Sigmoid colon (tissue), 7 donors: ENCODE results near the gene KCNJ6. TPM values are rescaled to one million over a fixed set of nuclear protein-coding genes. Genes with fewer than 3 reads are reported as not detected.

Experiments
- DNase-seq: peaks from one replicate; pipeline ENCODE4 v3.0.0-alpha.2; 2019
- H3K27ac ChIP-seq, 4 donors: fragments of 200-600 bp; sonication (generic); one replicate each; pipeline ENCODE4 v1.5.1; 2016 to 2019; ENCODE audit warnings: mild to moderate bottlenecking in 1 of 4
- H3K27me3 ChIP-seq, 3 donors: fragments of 200-600 bp; sonication (generic); one replicate each; pipeline ENCODE4 v1.5.1; 2019; ENCODE audit warnings: mild to moderate bottlenecking in 1 of 3
- H3K36me3 ChIP-seq, 4 donors: fragments of 200-600 bp; sonication (generic); one replicate each; pipeline ENCODE4 v1.5.1; 2016 to 2019
- H3K4me1 ChIP-seq, 4 donors: fragments of 200-600 bp; sonication (generic); one replicate each; pipeline ENCODE4 v1.5.1; 2017 to 2019
- H3K4me3 ChIP-seq, 4 donors: fragments of 200-600 bp; sonication (generic); one replicate each; pipeline ENCODE4 v1.5.1; 2017 to 2019; ENCODE audit warnings: mild to moderate bottlenecking in 2 of 4, moderate library complexity in 1 of 4
- H3K9me3 ChIP-seq, 4 donors: fragments of 200-600 bp in 3 of 4; sonication (generic) in 3 of 4; one replicate each; pipeline versions ENCODE4 v1.5.1 to v1.6.1; 2013 to 2019
- CTCF ChIP-seq, 4 experiments: fragments of 450-650 bp in 3 of 4; fragments of 200-600 bp in 1 of 4; IDR thresholded peaks; one replicate each; pipeline ENCODE4 v1.5.1; 2016 to 2019; ENCODE audit warnings: antibody characterized with exemption in 4 of 4, mild to moderate bottlenecking in 3 of 4, moderate library complexity in 2 of 4
- EP300 ChIP-seq, 4 donors: sonication (generic); formaldehyde crosslinking; IDR thresholded peaks; one replicate each; pipeline ENCODE4 v1.6.1; 2017; ENCODE audit warnings: antibody characterized with exemption in 4 of 4
- POLR2A ChIP-seq, 2 donors: fragments of 450-650 bp; IDR thresholded peaks; one replicate each; pipeline ENCODE4 v1.6.1; 2016; ENCODE audit warnings: antibody characterized with exemption in 2 of 2, mild to moderate bottlenecking in 2 of 2, moderate library complexity in 2 of 2
- POLR2AphosphoS5 ChIP-seq, 4 donors: sonication (generic); formaldehyde crosslinking; IDR thresholded peaks; one replicate each; pipeline ENCODE4 v1.6.1; 2017; ENCODE audit warnings: antibody characterized with exemption in 4 of 4
- WGBS, 2 donors: extraction: QIAGEN DNeasy Blood & Tissue Kit; methylation state at CpG; one replicate each; pipeline ENCODE4 v1.1.7; 2013; 5-methylcytosine and 5-hydroxymethylcytosine counted together
- intact Hi-C: fragments of 100-400 bp; cut with DNase I; formaldehyde crosslinking; loops from one replicate; pipeline ENCODE4 v1.15.1; 2023
- polyA plus RNA-seq, 3 donors: library from polyadenylated mRNA; stranded (reverse); fragments of 200-250 nt; gene quantifications; one replicate each; pipeline ENCODE4 v1.2.3, GENCODE V29; 2013
- total RNA-seq, 4 donors: library from RNA; depleted of rRNA; stranded (reverse); fragments of >200 nt; gene quantifications; one replicate each; pipeline ENCODE4 v1.1.0, GENCODE V29; 2016
- donor health status: healthy with polysubstance abuse.
- donor health status: Bipolar disorder and iron deficiency.
- donor health status: healthy.

Gene KCNJ6
- total and polyA plus RNA-seq, 7 donors: under 0.01 to 0.04 (median under 0.01) TPM; not detected in 2

DNA sequence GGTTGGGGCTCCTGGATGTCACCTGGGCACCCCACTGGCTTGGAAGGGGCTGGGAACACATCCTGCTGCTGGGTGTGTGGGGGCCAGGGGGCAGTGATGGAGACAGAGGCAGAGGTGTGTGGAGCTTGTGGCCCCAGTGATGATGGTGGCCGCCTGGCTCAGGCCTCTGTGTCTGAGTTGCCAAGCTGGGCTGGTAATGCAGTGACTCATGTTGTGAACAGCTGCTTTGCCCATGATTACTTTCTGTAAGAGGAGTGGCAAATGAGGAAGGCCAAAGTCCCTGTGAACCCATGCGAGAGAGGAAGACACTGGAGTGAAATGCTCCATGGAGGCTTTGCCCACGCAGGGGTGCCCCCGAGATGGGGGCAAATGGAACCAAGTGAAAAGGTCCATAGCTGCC lies 86.8 kb downstream of the KCNJ6 start:
- WGBS, 2 donors: 17 to 42% methylated on average over 4 of the region's 4 CpGs
- no peak for DNase-seq
- H3K9me3 ChIP-seq: no peaks in the 10 kb centered on the region
- no peaks in the 10 kb centered on the region for H3K36me3 ChIP-seq
- no peak overlapping the region for H3K4me3 ChIP-seq
- no peak for TF ChIP-seq CTCF (IDR thresholded peaks at IDR 0.05)
- no peak for TF ChIP-seq POLR2A (IDR thresholded peaks at IDR 0.05)
- no peak for TF ChIP-seq POLR2AphosphoS5 (IDR thresholded peaks at IDR 0.05)
- TF ChIP-seq EP300 (IDR thresholded peaks at IDR 0.05): no peak
- H3K27ac ChIP-seq: no peak overlapping the region
- no peaks in the 10 kb centered on the region for H3K4me1 ChIP-seq
- intact Hi-C loops: no loop called here
- no peaks in the 10 kb centered on the region for H3K27me3 ChIP-seq

DNA sequence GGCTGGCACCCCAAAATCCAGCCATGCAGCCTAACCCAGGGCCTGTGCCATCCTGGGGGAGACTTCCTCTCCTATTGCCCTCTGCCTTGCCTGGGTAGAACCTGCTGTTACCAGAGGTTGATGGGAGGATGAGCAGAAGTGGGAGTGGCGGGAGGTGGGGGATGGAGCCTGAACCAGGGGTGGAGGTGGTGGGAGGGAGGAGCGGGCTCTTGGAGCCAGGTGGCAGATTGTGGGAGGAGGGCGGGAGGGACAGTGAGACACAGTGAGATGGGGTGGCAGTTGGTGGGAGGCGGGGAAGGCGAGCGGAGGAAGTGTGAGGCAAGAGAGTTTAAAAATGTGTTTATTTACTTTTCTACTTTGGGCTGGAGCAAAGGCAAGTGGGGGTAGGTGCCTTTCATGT lies 87.3 kb downstream of the KCNJ6 start:
- H3K27ac ChIP-seq: no peak overlapping the region
- no peaks in the 10 kb centered on the region for H3K4me1 ChIP-seq
- TF ChIP-seq EP300 (IDR thresholded peaks at IDR 0.05): no peak
- TF ChIP-seq POLR2AphosphoS5 (IDR thresholded peaks at IDR 0.05): no peak
- no peak for TF ChIP-seq CTCF (IDR thresholded peaks at IDR 0.05)
- TF ChIP-seq POLR2A (IDR thresholded peaks at IDR 0.05): no peak
- H3K27me3 ChIP-seq: no peaks in the 10 kb centered on the region
- intact Hi-C loops: no loop called here
- 24 to 34% methylated on average over 6 of the region's 6 CpGs for WGBS, 2 donors
- H3K4me3 ChIP-seq: no peak overlapping the region
- H3K9me3 ChIP-seq: no peaks in the 10 kb centered on the region
- no peak for DNase-seq
- no peaks in the 10 kb centered on the region for H3K36me3 ChIP-seq

GRCh38 chr21:37828556-37828955 lies 87.7 kb downstream of the KCNJ6 start:
- no peaks in the 10 kb centered on the region for H3K36me3 ChIP-seq
- no peaks in the 10 kb centered on the region for H3K4me1 ChIP-seq
- DNase-seq: no peak
- H3K27ac ChIP-seq: no peak overlapping the region
- intact Hi-C loops: no loop called here
- no peak overlapping the region for H3K4me3 ChIP-seq
- TF ChIP-seq CTCF (IDR thresholded peaks at IDR 0.05): no peak
- TF ChIP-seq POLR2AphosphoS5 (IDR thresholded peaks at IDR 0.05): no peak
- no peak for TF ChIP-seq EP300 (IDR thresholded peaks at IDR 0.05)
- no peak for TF ChIP-seq POLR2A (IDR thresholded peaks at IDR 0.05)
- 76 to 79% methylated on average over 9 of the region's 9 CpGs for WGBS, 2 donors
- H3K27me3 ChIP-seq: no peaks in the 10 kb centered on the region
- H3K9me3 ChIP-seq: no peaks in the 10 kb centered on the region

DNA sequence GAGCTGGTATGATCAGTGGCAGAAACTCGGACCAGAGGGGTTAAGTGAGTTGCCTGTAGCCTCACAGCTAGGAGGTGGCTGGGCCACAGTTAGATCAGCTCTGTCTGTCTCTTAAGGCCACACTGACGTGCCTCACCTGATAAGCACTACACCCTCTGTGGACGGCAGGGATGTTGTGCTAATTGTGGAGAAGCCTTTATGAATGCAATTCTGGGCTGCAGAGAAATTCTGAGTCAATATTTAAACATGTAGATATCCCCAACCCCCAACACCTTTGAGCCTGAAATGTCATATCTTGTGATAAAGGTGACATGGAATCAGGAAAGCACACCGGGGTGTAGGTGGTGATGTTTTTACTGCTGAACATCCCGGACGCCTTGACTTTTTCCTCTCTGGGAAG lies 88.3 kb downstream of the KCNJ6 start:
- H3K4me1 ChIP-seq: no peaks in the 10 kb centered on the region
- H3K9me3 ChIP-seq: no peaks in the 10 kb centered on the region
- intact Hi-C loops: no loop called here
- H3K4me3 ChIP-seq: no peak overlapping the region
- no peak for TF ChIP-seq CTCF (IDR thresholded peaks at IDR 0.05)
- TF ChIP-seq POLR2A (IDR thresholded peaks at IDR 0.05): no peak
- TF ChIP-seq EP300 (IDR thresholded peaks at IDR 0.05): no peak
- no peak for TF ChIP-seq POLR2AphosphoS5 (IDR thresholded peaks at IDR 0.05)
- no peaks in the 10 kb centered on the region for H3K27me3 ChIP-seq
- no peak overlapping the region for H3K27ac ChIP-seq
- H3K36me3 ChIP-seq: no peaks in the 10 kb centered on the region
- 21 to 60% methylated on average over 6 of the region's 6 CpGs for WGBS, 2 donors
- no peak for DNase-seq

- no peak for DNase-seq
- no peak for TF ChIP-seq POLR2A (IDR thresholded peaks at IDR 0.05)
- TF ChIP-seq POLR2AphosphoS5 (IDR thresholded peaks at IDR 0.05): no peak
- TF ChIP-seq CTCF (IDR thresholded peaks at IDR 0.05): no peak
- TF ChIP-seq EP300 (IDR thresholded peaks at IDR 0.05): no peak
- Histone ChIP-seq H3K4me3 (no peak overlapping the region), H3K36me3 (no peaks in the 10 kb centered on the region), H3K9me3 (no peaks in the 10 kb centered on the region), H3K27me3 (no peaks in the 10 kb centered on the region), H3K27ac (no peak overlapping the region), H3K4me1 (no peaks in the 10 kb centered on the region)
- intact Hi-C loops: no loop called here
- WGBS, 2 donors: 52 to 64% methylated on average over 3 of the region's 3 CpGs
Measured at GRCh38 chr21:37821786-37822450, 94.3 kb downstream of the KCNJ6 start.
